Measurements from ENCODE around the gene ARFRP1.

The ARFRP1 gene

DNA sequence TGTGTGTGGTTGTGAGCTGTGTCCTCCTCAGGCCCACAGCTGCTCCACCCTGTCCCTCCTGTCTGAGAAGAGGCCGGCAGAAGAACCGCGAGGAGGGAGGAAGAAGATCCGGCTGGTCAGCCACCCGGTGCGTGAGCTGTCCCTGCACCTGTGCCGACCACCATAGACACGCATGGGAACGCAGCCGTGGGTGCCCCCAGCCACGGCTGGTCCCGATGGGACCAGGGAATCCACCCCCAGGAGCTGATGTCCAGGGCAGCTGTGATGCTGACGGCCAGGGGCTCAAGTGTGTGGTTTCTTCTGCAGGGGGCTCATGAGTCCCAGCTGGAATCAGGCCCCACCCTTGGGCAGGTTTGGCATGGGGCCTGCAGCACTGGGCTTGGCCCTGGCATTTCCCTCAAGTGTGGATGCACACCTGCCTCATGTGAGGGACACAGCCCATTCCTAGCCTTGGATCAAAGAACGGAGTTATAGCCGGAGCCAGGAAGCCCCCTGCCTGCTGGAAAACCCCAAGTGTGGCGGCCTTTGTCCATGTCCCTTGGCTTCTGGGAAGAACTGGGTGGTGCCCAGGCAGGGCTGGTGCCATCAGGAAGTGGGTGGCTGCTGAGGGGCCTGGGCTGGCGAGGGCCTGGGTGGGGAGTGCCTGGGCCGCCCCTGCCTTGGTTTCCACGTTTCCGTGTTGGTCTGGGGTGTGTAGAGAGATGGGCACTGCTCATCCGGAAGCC is 15.9 kb downstream of the ARFRP1 start:
- no peak for DNase-seq (ENCODE audit: low read depth, low spot score)

DNA sequence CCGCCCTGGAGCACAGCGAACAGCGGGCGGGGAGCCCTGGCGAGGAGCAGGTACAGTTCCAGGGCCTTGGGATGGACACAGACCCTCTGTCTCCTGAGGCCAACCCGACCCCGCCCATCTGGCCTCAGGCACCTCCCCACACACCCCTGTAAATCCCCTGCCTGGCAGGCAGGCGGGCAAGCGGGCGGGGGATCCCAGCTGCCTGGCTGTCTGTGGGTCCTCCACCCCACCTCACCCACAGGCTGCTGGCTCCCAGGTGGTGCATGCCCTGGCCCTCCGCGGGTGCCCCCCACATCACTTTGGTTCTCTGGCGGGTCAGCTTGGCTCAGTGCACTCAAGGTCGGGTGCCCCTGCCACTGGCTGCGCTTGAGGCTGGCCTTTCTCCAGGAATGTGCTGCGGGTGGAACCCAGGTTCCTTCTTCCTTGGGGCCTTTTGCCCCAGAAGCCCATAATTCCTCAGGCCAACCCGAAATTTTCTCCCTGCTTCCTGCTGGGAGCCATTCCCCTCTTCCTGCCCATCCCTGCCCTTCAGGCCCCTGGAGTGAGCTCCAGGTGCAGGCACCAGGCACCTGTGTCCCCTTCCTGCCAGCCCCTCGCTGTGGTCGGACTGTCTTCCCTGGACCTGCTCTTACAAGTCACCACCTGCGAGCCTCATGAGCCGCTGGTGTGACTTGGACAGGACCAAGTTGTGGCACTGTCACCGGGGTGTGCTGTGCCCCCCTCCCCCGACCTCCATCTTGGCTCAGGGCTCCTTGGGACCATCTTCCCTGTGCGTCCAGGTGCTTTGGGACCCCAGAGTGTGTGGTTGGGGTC is 16.7 kb downstream of the ARFRP1 start:
- DNase-seq (ENCODE audit: low read depth, low spot score): no peak

DNA sequence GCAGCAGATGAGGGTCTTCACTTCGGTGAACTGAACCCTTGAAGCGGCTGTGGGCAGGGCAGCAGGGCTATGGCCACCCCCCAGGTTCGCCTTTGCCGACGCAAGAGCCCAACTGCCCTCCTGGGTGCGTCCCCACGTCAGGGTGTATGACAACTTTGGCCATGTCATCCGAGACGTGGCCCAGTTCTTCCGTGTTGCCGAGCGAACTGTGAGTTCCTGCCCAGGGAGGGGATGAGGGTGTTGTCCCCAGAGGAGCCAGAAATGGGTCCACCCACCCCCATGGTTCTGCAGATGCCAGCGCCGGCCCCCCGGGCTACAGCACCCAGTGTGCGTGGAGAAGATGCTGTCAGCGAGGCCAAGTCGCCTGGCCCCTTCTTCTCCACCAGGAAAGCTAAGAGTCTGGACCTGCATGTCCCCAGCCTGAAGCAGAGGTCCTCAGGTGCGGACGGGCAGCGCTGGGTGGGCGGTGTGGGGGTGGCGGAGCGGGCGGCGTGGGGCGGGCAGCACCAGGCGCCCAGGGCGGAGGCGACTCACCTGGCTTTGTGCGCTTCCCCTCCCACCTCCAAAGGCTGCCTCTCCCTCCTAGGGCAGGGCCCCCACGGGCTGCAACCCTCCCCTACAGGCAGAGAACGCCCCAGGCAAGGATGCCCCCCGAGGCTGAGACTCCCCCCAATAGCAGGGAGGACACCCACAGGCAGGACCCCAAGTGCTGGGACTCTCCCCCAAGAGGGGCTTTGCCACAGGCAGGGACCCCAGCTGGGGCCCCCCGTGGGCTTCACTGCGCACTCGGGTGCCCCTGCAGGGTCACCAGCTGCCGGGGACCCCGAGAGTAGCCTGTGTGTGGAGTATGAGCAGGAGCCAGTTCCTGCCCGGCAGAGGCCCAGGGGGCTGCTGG is 17.5 kb downstream of the ARFRP1 start:
- no peak for DNase-seq (ENCODE audit: low read depth, low spot score)

DNA sequence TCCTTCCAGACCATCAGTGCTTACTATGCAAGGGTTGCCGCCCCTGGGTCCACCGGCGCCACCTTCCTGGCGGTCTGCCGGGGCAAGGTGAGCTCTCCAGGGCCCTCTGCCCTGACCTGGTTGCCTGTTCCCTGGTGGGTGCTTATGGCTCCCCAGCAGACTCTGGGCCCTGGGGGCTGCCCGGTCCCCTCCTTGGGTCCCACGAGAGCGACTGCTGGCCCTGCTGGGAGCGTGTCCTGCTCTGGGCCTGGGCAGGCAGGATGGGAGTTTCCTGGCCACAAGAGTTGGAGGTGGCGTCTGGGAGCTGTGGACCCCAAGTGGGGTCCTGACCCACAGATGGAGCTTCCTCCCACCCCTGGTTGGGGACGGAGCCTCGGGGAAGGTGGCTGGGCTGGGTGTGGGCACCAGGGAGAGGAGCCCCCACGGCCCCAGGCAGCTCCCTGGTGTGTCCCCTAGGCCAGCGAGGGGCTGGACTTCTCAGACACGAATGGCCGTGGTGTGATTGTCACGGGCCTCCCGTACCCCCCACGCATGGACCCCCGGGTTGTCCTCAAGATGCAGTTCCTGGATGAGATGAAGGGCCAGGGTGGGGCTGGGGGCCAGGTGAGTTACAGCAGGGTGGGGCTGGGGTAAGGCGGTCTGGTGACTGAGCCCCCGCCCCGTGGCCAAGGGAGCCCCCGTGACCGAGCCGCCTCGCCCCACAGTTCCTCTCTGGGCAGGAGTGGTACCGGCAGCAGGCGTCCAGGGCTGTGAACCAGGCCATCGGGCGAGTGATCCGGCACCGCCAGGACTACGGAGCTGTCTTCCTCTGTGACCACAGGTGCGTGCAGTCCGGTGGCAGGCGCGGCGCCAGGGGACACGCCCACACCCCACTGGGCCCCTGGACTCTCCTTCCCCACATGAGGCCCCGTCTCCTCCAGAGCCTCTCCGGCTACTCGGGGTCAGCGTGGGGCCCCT is 18.5 kb downstream of the ARFRP1 start:
- no peak for DNase-seq (ENCODE audit: low read depth, low spot score)

DNA sequence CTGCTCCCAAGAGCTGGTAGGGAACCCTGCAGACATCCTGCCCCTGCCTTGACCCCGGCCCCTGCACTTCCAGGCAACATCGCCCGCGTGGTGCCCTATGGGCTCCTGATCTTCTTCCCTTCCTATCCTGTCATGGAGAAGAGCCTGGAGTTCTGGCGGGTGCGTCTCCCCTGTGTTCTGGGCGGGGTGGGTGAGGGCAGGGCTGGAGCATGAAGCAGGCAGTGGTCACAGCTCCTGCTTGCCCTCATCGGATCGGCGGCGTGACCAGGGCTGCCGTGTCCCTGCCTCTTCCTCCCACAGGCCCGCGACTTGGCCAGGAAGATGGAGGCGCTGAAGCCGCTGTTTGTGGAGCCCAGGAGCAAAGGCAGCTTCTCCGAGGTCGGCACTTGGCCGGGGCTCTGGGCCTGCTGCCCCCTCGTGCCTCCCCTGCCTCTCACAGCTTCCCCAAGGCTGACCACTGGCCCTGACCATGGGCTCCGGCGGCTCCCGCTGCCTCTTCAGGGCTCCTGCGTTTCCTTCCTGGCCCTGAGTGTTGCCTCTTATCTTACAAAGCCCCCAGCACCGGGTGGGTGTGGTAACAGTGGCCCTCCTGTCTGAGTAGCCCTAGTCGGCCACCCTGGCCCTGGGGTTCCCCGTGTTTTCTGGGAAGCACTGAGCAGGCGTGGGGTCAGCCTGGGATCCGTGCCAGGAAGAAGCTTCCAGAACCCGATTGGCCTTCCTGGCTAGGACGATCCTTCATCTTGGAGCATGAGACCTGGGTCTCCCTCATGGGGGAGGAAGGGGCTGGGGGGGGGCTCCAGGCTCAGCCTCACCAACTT is 19.3 kb downstream of the ARFRP1 start:
- no peak for DNase-seq (ENCODE audit: low read depth, low spot score)

DNA sequence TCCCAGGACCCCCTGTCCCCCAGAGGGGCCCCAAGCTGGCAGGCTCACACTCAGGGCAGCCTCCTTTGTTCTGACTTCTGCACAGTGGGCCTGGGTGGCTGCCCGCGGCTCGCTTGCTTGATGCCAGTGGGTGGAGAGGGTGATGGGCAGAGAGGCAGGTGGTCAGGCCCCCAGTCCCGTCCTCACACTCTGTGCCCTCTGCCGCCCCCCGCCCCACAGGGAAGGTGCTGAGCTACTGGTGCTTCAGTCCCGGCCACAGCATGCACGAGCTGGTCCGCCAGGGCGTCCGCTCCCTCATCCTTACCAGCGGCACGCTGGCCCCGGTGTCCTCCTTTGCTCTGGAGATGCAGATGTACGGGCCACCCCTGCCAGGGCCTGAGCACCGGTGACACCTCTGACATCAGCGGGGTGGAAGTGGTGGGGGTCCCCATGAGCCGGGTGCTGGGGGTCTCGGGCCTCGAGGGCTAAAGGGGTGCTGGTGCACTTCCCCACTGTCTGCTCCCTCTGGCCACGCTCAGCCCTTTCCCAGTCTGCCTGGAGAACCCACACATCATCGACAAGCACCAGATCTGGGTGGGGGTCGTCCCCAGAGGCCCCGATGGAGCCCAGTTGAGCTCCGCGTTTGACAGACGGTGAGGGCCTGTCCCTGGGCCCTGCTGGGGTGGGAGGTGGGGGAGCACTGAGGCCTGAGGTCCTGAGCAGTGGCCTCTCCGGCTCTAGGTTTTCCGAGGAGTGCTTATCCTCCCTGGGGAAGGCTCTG is 20.2 kb downstream of the ARFRP1 start:
- no peak for DNase-seq (ENCODE audit: low read depth, low spot score)

DNA sequence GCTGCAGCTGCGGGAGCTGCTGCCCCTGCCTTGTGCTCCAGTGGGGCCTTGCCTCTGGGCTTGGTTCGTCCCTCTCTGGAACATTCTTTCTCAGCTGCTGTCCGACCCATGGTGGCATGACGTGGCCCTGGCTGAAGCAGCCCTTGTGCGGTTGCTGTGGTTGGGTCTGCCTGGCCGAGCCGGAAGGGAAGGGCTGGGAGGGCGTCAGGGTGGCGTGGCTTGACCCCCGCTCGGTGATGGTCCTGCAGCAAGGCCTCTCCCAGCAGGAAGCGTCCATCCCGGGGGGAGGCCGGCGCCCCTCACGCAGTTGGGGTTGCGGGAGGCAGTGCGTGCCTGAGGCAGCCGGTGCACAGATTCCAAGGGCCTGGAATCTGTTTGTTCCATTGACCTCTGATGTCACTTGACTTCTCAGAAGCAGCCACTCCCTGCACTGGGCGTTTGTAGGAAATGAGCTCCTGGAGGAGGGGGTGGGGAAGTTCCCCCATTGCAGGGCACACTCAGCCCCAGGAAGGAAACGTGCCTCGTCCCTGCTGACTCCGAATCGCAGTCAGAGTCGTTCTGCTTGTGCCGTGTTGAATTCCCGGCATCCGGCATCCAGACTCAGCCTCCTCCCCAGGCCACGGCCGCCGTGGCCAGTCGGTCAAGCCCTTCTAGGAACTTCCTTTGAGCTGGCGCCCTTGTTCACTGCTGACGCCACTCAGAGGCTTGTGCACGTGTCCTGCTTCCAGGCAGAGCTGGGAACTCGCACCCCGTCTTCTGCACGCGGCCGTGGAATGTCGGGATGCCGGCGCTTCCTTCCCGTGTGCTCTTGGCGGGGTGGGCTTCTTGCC is 21.1 kb downstream of the ARFRP1 start:
- peak; percentile 66 for DNase-seq (ENCODE audit: low read depth, low spot score)

DNA sequence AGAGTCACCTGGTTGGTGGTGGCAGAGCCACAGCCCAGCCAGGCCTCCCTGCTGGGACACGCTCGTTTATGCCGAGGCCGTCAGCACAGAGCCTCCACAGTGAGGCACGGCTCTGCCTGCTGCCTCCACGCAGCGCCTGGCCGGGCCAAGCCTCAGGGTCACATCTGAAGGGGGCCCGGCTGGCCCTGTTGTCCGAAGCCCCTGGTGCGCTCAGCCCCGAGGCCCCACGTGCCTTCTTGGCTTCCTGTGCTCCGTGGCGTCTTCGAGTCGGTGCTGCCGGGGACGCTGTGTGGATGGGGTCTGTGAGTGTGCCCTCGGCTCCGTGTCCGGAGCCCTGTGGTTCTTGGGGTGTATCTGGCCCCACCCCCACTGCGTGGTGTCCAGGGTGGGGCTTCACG is 21.7 kb downstream of the ARFRP1 start:
- DNase-seq (ENCODE audit: low read depth, low spot score): no peak

DNA sequence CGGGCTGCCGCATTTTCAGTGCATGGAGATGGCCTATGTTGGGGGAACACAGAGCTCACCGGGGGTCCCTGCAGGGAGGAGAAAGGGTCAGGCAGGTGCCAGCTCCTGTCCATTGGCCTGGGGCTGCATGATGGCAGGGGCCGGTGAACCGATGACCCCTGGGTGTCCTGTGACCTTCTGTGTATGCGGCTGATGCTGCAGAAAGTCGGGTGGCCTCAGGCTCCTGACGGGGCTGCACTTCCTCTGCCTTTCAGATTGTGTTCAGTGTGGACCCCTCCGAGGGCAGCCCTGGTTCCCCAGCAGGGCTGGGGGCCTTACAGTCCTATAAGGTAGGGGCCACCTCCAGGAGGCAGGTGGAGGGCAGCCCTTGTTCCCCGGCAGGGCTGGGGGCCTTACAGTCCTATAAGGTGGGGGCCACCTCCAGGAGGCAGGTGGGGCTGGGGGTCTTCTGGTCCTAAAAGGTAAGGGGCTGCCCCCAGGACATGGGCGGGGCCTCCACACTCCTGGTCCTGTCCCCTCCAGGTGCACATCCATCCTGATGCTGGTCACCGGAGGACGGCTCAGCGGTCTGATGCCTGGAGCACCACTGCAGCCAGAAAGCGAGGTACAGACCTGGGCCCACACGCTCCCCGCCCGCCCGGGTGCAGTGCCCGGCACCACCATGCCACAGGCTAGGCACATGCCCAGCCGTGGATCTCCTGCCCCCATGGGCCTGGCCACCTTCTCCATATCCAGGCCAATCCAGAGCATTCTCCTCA is 22.3 kb downstream of the ARFRP1 start:
- DNase-seq (ENCODE audit: low read depth, low spot score): no peak

DNA sequence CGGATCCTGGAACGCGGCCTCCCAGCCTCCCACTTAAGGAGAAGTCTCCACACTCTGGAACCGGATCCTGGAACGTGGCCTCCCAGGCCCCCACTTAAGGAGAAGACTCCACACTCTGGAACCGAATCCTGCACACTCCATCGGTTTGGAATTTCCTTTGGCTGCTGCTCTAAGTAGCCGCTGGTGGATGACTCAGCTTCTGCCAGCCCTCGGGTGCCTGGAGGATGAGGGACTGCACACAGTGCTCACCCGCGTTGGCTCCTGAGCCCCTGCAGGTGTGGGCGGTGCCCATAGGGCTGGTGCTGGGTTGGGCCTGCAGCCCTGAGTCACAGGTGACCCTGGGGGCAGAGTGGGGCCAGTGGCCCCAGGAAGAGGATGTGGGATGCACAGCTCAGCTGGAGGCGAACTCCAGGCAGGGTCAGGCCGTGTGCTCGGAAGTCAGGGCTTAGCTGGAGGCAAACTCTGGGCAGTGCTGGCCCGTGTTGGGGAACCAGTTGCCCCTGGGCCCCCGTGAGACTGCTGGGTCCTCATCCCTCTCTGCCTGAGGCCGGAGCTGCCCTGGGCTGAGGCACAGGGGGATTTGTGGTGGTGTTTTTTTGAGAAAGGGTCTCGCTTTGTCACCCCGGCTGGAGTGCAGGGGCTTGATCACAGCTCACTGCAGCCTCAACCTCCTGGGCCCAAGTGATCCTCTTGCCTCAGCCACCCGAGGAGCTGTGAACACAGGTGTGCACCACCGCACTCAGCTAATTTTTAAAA is 25.2 kb downstream of the ARFRP1 start:
- DNase-seq (ENCODE audit: low read depth, low spot score): peak; percentile 91

DNA sequence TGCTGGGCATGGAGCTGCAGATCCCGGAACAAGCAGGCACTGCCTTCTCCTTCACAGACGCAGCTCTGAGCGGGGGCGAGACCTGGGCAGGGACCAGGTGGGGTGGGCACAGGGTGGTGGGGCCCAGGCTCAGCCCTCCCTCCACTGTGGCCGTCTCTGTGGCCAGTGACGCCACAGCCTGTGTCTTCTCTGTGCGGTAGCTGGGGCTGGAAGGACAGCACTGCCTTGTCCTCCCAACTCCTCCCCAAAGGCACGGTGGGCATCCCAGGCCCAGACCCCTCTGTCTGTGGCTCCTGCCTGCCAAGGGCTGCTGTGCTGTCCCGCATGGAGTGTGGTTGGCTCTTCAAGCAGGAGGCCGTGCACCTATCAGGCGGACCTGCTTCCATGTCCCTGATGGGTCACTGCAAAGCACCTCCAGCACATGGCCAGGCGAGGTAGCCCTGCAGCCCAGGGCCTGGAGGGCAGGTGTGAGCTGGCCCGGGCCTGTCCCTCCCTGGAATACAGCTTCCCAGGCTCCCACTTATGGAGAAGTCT is 26.1 kb downstream of the ARFRP1 start:
- no peak for DNase-seq (ENCODE audit: low read depth, low spot score)

DNA sequence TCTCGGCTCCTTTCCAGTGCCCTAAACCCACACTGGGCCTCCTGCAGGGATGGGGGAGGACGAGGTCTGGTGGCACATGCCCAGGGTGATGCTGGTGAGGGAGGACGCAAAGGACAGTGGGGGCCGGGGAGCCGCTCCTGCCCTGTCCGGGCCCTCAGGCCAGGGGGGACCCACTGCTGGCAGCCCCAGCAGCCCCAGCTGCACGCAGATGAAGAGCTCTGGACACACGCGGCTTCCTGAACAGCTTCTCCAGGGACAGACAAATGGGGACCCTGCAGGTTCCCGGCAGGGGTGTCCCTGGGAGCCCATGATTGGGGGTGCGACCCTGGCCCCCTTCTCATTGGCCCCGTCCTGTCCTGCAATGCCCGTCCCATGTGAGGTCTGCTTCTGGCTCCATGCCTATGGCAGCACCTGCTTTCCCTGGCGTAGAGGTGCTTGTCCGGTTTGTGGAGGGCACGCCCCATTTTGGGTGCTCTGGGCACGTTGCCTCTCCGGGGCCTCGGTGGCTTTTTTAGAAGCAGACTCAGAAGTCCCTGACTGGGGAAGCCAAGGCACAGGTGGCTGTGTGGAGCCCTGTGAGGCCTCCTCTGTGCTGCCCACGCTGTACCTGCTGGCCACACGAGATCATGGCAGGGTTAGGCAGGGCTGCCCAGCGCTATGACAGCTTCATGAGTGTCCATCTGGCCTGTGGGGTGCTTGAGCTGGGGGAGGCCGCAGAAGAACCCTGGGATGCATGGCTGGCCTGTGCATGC is 26.7 kb downstream of the ARFRP1 start:
- DNase-seq (ENCODE audit: low read depth, low spot score): no peak

DNA sequence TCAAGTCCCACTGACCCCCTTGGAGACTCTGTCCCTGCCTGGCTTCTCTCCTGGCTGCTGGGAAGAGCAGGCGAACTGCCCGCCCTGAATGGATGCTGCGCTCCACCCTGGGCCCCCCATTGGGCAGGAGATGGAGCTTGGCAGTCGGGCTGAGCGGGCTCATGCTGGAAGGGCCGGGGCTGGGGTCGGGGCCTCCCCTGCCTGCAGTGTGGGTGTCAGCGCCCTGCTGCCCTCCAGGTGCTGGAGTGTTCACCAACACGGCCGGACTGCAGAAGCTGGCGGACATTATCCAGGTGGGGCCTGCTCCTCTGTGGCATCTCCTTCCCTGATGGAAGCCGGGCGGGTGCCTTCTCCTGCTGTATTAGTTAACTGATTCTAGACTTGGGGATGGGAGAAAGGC is 27.3 kb downstream of the ARFRP1 start:
- DNase-seq (ENCODE audit: low read depth, low spot score): no peak

DNA sequence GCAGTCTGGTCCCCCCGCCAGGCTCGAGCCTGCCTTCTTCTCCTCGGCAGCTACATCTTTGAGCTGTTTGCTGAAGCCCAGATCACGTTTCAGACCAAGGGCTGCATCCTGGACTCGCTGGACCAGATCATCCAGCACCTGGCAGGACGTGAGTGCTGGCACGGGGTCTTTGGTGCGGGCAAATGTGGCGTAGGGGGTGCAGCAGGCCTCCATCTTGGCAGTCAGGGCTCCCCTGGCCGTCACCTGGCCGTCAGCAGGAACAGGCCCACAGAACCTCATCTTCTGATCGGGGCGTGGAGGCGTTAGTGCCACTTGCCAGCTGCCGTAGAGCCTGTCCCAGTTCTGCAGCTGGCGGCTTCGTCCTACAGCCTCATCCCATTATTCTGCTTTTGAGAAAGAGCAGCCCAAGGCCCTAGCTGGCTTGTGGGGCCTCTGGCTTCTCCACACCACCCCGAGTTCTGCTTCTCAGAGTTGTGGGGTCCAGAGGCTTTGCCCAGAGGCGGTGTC is 27.9 kb downstream of the ARFRP1 start:
- DNase-seq (ENCODE audit: low read depth, low spot score): no peak

DNA sequence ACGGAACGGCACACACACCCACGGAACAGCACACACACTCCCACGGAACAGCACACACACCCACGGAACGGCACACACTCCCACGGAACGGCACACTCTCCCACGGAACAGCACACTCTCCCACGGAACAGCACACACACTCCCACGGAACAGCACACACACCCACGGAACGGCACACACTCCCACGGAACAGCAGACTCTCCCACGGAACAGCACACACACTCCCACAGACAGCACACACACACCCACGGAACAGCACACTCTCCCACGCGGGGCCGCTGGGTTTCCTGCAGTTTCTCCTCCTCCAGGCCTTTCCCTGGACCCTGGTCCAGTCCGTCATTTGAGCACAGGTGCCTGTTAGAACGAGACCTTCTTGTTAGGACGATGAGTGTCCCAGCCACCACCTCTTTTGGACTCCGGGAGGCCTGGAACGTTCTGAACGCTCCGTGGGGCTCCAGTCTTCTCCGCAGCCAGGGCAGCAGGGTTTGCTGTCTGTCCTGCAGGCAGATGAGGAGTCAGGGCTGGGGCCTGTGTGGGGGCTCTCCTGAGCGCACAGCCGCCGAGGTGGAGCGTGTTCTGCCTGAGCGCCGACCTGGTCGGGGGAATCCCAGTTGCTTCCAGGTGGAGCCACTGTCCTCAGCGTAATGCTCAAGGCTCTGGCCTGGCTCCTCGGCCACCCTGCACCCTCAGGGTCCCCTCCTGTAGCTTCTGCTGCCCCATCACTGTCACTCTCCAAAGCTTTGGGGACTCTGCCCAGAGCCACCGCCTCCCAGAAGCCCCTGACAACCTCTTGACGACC is 28.9 kb downstream of the ARFRP1 start:
- no peak for DNase-seq (ENCODE audit: low read depth, low spot score)

Data from smooth muscle cell of the brain vasculature (primary cell).